Measurements from ENCODE around the gene ITPK1. TPM values are rescaled to one million over a fixed set of nuclear protein-coding genes. Genes with fewer than 3 reads are reported as not detected.

ITPK1 gene
- total RNA-seq, 4 donors from 2014 or later, result 64.8 to 235 (median 128) TPM

GRCh38 chr14:92928258-92928629 is 187.5 kb downstream of the ITPK1 start:
- Histone ChIP-seq H3K27me3 (peaks cover 10% of the 10 kb centered on the region), H3K36me3 (no peaks in the 10 kb centered on the region), H3K9me3 (no peaks in the 10 kb centered on the region), H3K27ac (no peak overlapping the region), H3K4me1 (no peaks in the 10 kb centered on the region), H3K4me3 (no peak overlapping the region)
- no peak for DNase-seq
- no peak for TF ChIP-seq EP300 (IDR thresholded peaks at IDR 0.05; ENCODE audit: low read depth)
- in situ Hi-C loops (cut with MboI; ENCODE audit: low pct_ligation_motif_present in 1 of 4, low pct_unique_long_range_greater_than_20kb in 1 of 4, low sequenced_read_pairs in 3 of 4), result no loop called here
- intact Hi-C loops (cut with DNase I; ENCODE audit: low total_unique reads), result loop anchor here (1.0 kb wide), 1 partner anchor 19 kb away; no protein-coding TSS in a partner anchor
- WGBS, 2 donors (ENCODE audit: low coverage in 1 of 2), result 79% methylated on average over 3 of the region's 3 CpGs; no CpG with 5 or more reads in 1 of the 2 donors

- 33 to 65% methylated on average over 2 to 14 of the region's 14 CpGs for WGBS, 2 donors (ENCODE audit: low coverage in 1 of 2)
- Histone ChIP-seq H3K27ac (no peak overlapping the region), H3K9me3 (no peaks in the 10 kb centered on the region), H3K4me3 (no peak overlapping the region), H3K36me3 (no peaks in the 10 kb centered on the region), H3K4me1 (no peaks in the 10 kb centered on the region), H3K27me3 (peaks cover 16% of the 10 kb centered on the region)
- intact Hi-C loops (cut with DNase I; ENCODE audit: low total_unique reads), result loop anchor here (1.0 kb wide), 1 partner anchor 18 kb away; no protein-coding TSS in a partner anchor
- no peak for DNase-seq
- TF ChIP-seq EP300 (IDR thresholded peaks at IDR 0.05; ENCODE audit: low read depth) (no peak), POLR2AphosphoS5 (IDR thresholded peaks at IDR 0.05) (no peak), CTCF (IDR thresholded peaks at IDR 0.05) (no peak), POLR2A (IDR thresholded peaks at IDR 0.05) (no peak)
- in situ Hi-C loops (cut with MboI; ENCODE audit: low pct_ligation_motif_present in 1 of 4, low pct_unique_long_range_greater_than_20kb in 1 of 4, low sequenced_read_pairs in 3 of 4), result no loop called here
Measured at GRCh38 chr14:92927349-92928257, 188.1 kb downstream of the ITPK1 start.

- 69 to 90% methylated on average over 3 of the region's 3 CpGs for WGBS, 2 donors (ENCODE audit: low coverage in 1 of 2)
- Histone ChIP-seq H3K27ac (no peak overlapping the region), H3K4me1 (no peaks in the 10 kb centered on the region), H3K36me3 (no peaks in the 10 kb centered on the region), H3K4me3 (no peak overlapping the region), H3K27me3 (peaks cover 23% of the 10 kb centered on the region), H3K9me3 (no peaks in the 10 kb centered on the region)
- intact Hi-C loops (cut with DNase I; ENCODE audit: low total_unique reads) (no loop called here), in situ Hi-C loops (cut with MboI; ENCODE audit: low pct_ligation_motif_present in 1 of 4, low pct_unique_long_range_greater_than_20kb in 1 of 4, low sequenced_read_pairs in 3 of 4) (no loop called here)
- TF ChIP-seq CTCF (IDR thresholded peaks at IDR 0.05), result no peak
- TF ChIP-seq EP300 (IDR thresholded peaks at IDR 0.05; ENCODE audit: low read depth), result no peak
- TF ChIP-seq POLR2AphosphoS5 (IDR thresholded peaks at IDR 0.05), result no peak
- TF ChIP-seq POLR2A (IDR thresholded peaks at IDR 0.05), result no peak
- DNase-seq, result no peak
Measured at GRCh38 chr14:92926931-92927330, 188.8 kb downstream of the ITPK1 start.

- H3K27ac ChIP-seq, result no peak overlapping the region
- H3K9me3 ChIP-seq, result no peaks in the 10 kb centered on the region
Measured at GRCh38 chr14:92926180-92926845, 189.4 kb downstream of the ITPK1 start.

More at GRCh38 chr14:92926180-92926845, 189.4 kb downstream of the ITPK1 start:
- TF ChIP-seq EP300 (IDR thresholded peaks at IDR 0.05; ENCODE audit: low read depth) (no peak), POLR2A (IDR thresholded peaks at IDR 0.05) (no peak), POLR2AphosphoS5 (IDR thresholded peaks at IDR 0.05) (no peak), CTCF (IDR thresholded peaks at IDR 0.05) (no peak)
- Histone ChIP-seq H3K4me3 (no peak overlapping the region), H3K27me3 (peaks cover 23% of the 10 kb centered on the region), H3K36me3 (no peaks in the 10 kb centered on the region), H3K4me1 (no peaks in the 10 kb centered on the region)
- DNase-seq, result no peak
- in situ Hi-C loops (cut with MboI; ENCODE audit: low pct_ligation_motif_present in 1 of 4, low pct_unique_long_range_greater_than_20kb in 1 of 4, low sequenced_read_pairs in 3 of 4), result no loop called here
- WGBS, 2 donors (ENCODE audit: low coverage in 1 of 2), result 81 to 100% methylated on average over 1 to 5 of the region's 5 CpGs
- intact Hi-C loops (cut with DNase I; ENCODE audit: low total_unique reads), result no loop called here

Data from transverse colon (tissue), 4 donors.